Esophagus (tissue), 2 donors: ENCODE results near the gene DOCK4. TPM values are rescaled to one million over a fixed set of nuclear protein-coding genes. Genes with fewer than 3 reads are reported as not detected.

Source experiments
- H3K27ac ChIP-seq, 2 donors: one replicate each; pipeline ENCODE4 v1.5.1; 2013; ENCODE audit warnings: low read depth in 2 of 2, mild to moderate bottlenecking in 2 of 2, inconsistent platforms in 1 of 2, low read length in 1 of 2, moderate library complexity in 1 of 2
- H3K27me3 ChIP-seq, 2 donors: one replicate each; pipeline ENCODE4 v1.6.1; 2013; ENCODE audit warnings: low read length in 2 of 2, control low read depth in 1 of 2, mild to moderate bottlenecking in 1 of 2; ENCODE audit not compliant: insufficient read depth in 2 of 2, control insufficient read depth in 1 of 2
- H3K36me3 ChIP-seq, 2 donors: one replicate each; pipeline ENCODE4 v1.6.1; 2013; ENCODE audit warnings: low read length in 1 of 2; ENCODE audit not compliant: control insufficient read depth in 2 of 2, insufficient read depth in 2 of 2
- H3K4me1 ChIP-seq, 2 donors: one replicate each; pipeline ENCODE4 v1.6.1; 2013; ENCODE audit warnings: low read length in 1 of 2; ENCODE audit not compliant: control insufficient read depth in 2 of 2, insufficient read depth in 2 of 2
- H3K4me3 ChIP-seq, 2 donors: one replicate each; pipeline ENCODE4 v1.5.1; 2013; ENCODE audit warnings: low read length in 2 of 2, mild to moderate bottlenecking in 2 of 2, low read depth in 1 of 2, moderate library complexity in 1 of 2
- H3K9me3 ChIP-seq, 2 donors: one replicate each; pipeline ENCODE4 v1.6.1; 2013; ENCODE audit warnings: mild to moderate bottlenecking in 2 of 2, low read depth in 1 of 2, low read length in 1 of 2, moderate library complexity in 1 of 2; ENCODE audit not compliant: control insufficient read depth in 2 of 2, insufficient read depth in 1 of 2
- WGBS, 2 donors: extraction: QIAGEN DNeasy Blood & Tissue Kit; methylation state at CpG; one replicate each; pipeline ENCODE4 v1.1.7; 2013; 5-methylcytosine and 5-hydroxymethylcytosine counted together
- polyA plus RNA-seq, 2 donors: library from polyadenylated mRNA; stranded (reverse); fragments of 200-250 nt; gene quantifications; one replicate each; pipeline ENCODE4 v1.2.3, GENCODE V29; 2013
- donor health status: healthy with polysubstance abuse.
- donor health status: Bipolar disorder and iron deficiency.

Gene DOCK4
- polyA plus RNA-seq, 2 donors: 1.8 to 2.9 TPM

GRCh38 chr7:112154690-112155089, 51.5 kb downstream of the DOCK4 start:
- Histone ChIP-seq H3K27me3 (no peaks in the 10 kb centered on the region), H3K9me3 (no peaks in the 10 kb centered on the region), H3K4me1 (no peaks in the 10 kb centered on the region), H3K36me3 (no peaks in the 10 kb centered on the region), H3K27ac (no peak overlapping the region), H3K4me3 (no peak overlapping the region)
- WGBS, 2 donors: 74 to 77% methylated on average over 4 of the region's 4 CpGs

DNA sequence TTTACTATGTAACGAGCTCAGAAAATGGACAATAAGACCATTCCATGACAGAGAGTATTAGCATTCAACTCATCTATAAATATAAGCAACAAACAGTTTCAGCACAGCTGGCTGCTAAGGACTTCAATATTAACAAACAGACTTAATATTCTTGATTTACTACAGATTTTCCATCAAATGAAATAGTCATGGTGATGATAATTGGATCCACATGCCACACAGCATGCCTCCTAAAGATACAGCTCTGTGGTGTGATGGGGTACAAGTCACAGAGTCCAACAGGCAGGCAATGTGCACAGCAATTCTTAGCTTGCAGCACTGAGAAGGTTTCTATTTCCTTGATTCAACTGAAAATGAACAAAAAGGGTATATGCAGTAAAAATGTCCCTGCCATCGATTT, 54.0 kb downstream of the DOCK4 start:
- Histone ChIP-seq H3K4me3 (no peak overlapping the region), H3K27ac (no peak overlapping the region), H3K4me1 (no peaks in the 10 kb centered on the region), H3K27me3 (no peaks in the 10 kb centered on the region), H3K9me3 (no peaks in the 10 kb centered on the region), H3K36me3 (no peaks in the 10 kb centered on the region)
- 82% methylated on average over 2 of the region's 2 CpGs for WGBS, 2 donors

- no peak overlapping the region for H3K27ac ChIP-seq
- 69 to 78% methylated on average over 5 of the region's 5 CpGs for WGBS, 2 donors
- H3K4me1 ChIP-seq: no peaks in the 10 kb centered on the region
- H3K4me3 ChIP-seq: no peak overlapping the region
- no peaks in the 10 kb centered on the region for H3K27me3 ChIP-seq
- H3K36me3 ChIP-seq: no peaks in the 10 kb centered on the region
- no peaks in the 10 kb centered on the region for H3K9me3 ChIP-seq
Observed at GRCh38 chr7:112150823-112151641, 55.2 kb downstream of the DOCK4 start.

- no peak overlapping the region for H3K4me3 ChIP-seq
- H3K27me3 ChIP-seq: no peaks in the 10 kb centered on the region
- no peaks in the 10 kb centered on the region for H3K9me3 ChIP-seq
- 78 to 80% methylated on average over 2 of the region's 2 CpGs for WGBS, 2 donors
- H3K36me3 ChIP-seq: no peaks in the 10 kb centered on the region
- no peak overlapping the region for H3K27ac ChIP-seq
- H3K4me1 ChIP-seq: no peaks in the 10 kb centered on the region
Observed at GRCh38 chr7:112149734-112150133, 56.5 kb downstream of the DOCK4 start.

- Histone ChIP-seq H3K27ac (no peak overlapping the region), H3K4me1 (no peaks in the 10 kb centered on the region), H3K9me3 (no peaks in the 10 kb centered on the region), H3K4me3 (no peak overlapping the region), H3K27me3 (no peaks in the 10 kb centered on the region), H3K36me3 (no peaks in the 10 kb centered on the region)
- WGBS, 2 donors: 91 to 93% methylated on average over 2 of the region's 2 CpGs
Observed at GRCh38 chr7:112147793-112148361, 58.3 kb downstream of the DOCK4 start.

GRCh38 chr7:112145206-112145605, 61.0 kb downstream of the DOCK4 start:
- Histone ChIP-seq H3K27ac (no peak overlapping the region), H3K27me3 (no peaks in the 10 kb centered on the region), H3K9me3 (no peaks in the 10 kb centered on the region), H3K4me3 (no peak overlapping the region), H3K36me3 (no peaks in the 10 kb centered on the region), H3K4me1 (no peaks in the 10 kb centered on the region)
- WGBS, 2 donors: 80 to 94% methylated on average over 5 of the region's 5 CpGs

DNA sequence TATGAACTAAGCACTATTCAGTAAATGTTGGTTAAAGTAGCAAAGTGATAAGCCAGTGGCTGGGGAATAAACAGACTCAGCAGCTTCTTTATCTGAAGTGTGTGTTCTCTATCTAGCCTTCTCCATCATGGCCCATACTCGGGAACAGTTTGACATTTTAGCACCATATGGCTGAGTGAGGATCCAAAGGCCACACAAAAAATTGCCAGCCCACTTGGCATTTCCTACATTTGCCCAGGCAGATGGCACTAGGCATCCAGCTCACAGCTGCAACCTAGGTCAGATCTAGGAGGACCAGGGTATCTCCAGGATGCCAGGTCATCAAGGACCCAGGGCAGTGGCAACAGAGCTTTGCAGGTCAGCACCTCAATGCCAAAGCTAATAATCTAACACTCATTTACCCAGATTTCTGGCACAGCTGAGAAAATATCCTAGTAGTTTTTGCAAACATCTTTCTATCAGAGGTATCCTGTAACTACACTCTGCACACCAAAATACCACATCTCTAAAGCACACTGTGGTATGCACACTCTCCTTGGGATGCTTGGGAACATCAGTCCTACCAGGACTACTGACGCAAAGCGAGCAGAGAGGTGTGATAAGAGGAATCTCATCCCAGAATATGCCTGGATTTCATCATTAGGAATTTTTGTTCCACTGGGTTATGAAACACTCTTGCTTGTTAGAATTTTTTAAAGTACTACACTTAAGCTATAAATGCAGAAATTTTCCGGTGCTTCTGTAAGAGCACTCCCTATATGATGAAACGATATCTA, 61.7 kb downstream of the DOCK4 start:
- Histone ChIP-seq H3K4me3 (no peak overlapping the region), H3K4me1 (no peaks in the 10 kb centered on the region), H3K27ac (no peak overlapping the region), H3K9me3 (no peaks in the 10 kb centered on the region), H3K36me3 (no peaks in the 10 kb centered on the region), H3K27me3 (no peaks in the 10 kb centered on the region)
- 84 to 87% methylated on average over 5 of the region's 5 CpGs for WGBS, 2 donors

DNA sequence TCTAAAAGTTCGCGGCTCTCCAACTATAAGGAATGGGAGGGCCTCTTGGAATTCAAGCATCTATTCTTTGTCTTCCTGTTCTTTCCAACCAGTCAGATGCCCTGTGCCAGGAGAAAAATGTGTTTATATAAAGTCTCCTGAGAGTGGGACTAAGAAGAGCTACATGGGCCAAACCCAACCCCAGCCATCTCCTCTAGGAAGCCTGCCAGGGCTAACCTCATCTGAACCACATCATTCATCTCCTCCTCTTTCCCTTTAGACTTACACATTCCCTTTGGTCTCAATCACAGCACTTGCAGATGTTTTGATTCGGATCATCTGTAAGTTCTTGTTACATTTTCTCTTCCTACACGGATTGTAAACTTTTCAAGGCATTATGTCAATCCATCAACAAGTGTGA, 62.6 kb downstream of the DOCK4 start:
- Histone ChIP-seq H3K36me3 (no peaks in the 10 kb centered on the region), H3K9me3 (no peaks in the 10 kb centered on the region), H3K4me1 (no peaks in the 10 kb centered on the region), H3K4me3 (no peak overlapping the region), H3K27ac (no peak overlapping the region), H3K27me3 (no peaks in the 10 kb centered on the region)
- 57 to 74% methylated on average over 4 of the region's 4 CpGs for WGBS, 2 donors

DNA sequence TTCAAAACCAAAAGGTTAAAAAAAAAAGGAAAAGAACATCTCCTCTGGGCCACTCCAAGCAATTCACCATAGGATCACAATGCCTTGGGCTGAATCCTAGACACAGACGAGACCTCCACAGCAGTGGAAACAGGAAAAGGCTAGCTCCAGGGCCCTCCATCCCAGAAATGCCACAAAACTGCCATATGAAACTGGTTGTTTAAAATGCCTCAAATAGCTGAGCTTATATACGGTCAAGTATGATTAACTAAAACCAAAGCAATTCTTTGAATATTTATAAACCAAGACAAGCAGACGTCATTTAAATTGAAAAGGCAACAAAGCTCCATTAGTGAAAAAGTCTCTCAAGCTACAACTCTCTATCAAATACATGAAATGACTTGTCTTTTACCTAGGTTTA, 63.1 kb downstream of the DOCK4 start:
- 70 to 87% methylated on average over 3 of the region's 3 CpGs for WGBS, 2 donors
- Histone ChIP-seq H3K27me3 (no peaks in the 10 kb centered on the region), H3K4me1 (no peaks in the 10 kb centered on the region), H3K27ac (no peak overlapping the region), H3K4me3 (no peak overlapping the region), H3K9me3 (no peaks in the 10 kb centered on the region), H3K36me3 (no peaks in the 10 kb centered on the region)
